Measurements from ENCODE around the gene ADGRD1. TPM values are rescaled to one million over a fixed set of nuclear protein-coding genes. Genes with fewer than 3 reads are reported as not detected.
"Not testable (repeated sequence)": the region's sequence is repeated elsewhere in the genome, so short reads cannot be mapped to it uniquely, and the experiment has no call there.

The ADGRD1 gene
- total RNA-seq, 4 donors from 2014 or later: 8.3 to 18.1 (median 12.5) TPM

- no peaks in the 10 kb centered on the region for H3K27me3 ChIP-seq
- TF ChIP-seq POLR2A (IDR thresholded peaks at IDR 0.05) (no peak), POLR2AphosphoS5 (IDR thresholded peaks at IDR 0.05) (no peak), CTCF (IDR thresholded peaks at IDR 0.05) (no peak), EP300 (IDR thresholded peaks at IDR 0.05; ENCODE audit: low read depth) (no peak)
- H3K4me3 ChIP-seq: no peak overlapping the region
- no peaks in the 10 kb centered on the region for H3K9me3 ChIP-seq
- H3K36me3 ChIP-seq: no peaks in the 10 kb centered on the region
- no peaks in the 10 kb centered on the region for H3K4me1 ChIP-seq
- intact Hi-C loops (cut with DNase I; ENCODE audit: low total_unique reads): no loop called here
- WGBS, 2 donors (ENCODE audit: low coverage in 1 of 2): 78 to 87% methylated on average over 16 to 19 of the region's 19 CpGs
- DNase-seq: no peak
- H3K27ac ChIP-seq: no peak overlapping the region
- in situ Hi-C loops (cut with MboI; ENCODE audit: low pct_ligation_motif_present in 1 of 4, low pct_unique_long_range_greater_than_20kb in 1 of 4, low sequenced_read_pairs in 3 of 4): loop anchor here in 3 of 4 donors (25.0 kb wide), 1 partner anchor 212 kb away; no protein-coding TSS in a partner anchor
Observed at GRCh38 chr12:131124487-131125280, 171.0 kb downstream of the ADGRD1 start.

GRCh38 chr12:131126662-131127173 lies 173.0 kb downstream of the ADGRD1 start:
- no peak for DNase-seq
- Histone ChIP-seq H3K9me3 (no peaks in the 10 kb centered on the region), H3K27me3 (no peaks in the 10 kb centered on the region), H3K27ac (no peak overlapping the region), H3K4me3 (no peak overlapping the region), H3K36me3 (no peaks in the 10 kb centered on the region), H3K4me1 (peaks cover 0 to under 1% (median under 1%) of the 10 kb centered on the region in 4 donors)
- intact Hi-C loops (cut with DNase I; ENCODE audit: low total_unique reads): no loop called here
- 82 to 92% methylated on average over 3 to 7 of the region's 7 CpGs for WGBS, 2 donors (ENCODE audit: low coverage in 1 of 2)
- no peak for TF ChIP-seq POLR2AphosphoS5 (IDR thresholded peaks at IDR 0.05)
- in situ Hi-C loops (cut with MboI; ENCODE audit: low pct_ligation_motif_present in 1 of 4, low pct_unique_long_range_greater_than_20kb in 1 of 4, low sequenced_read_pairs in 3 of 4): loop anchor here in 1 of 4 donors (25.0 kb wide), 1 partner anchor 214 kb away; no protein-coding TSS in a partner anchor

GRCh38 chr12:131128556-131128955 lies 174.8 kb downstream of the ADGRD1 start:
- Histone ChIP-seq H3K9me3 (no peaks in the 10 kb centered on the region), H3K27me3 (no peaks in the 10 kb centered on the region), H3K4me1 (peaks cover 5 to 8% (median 6%) of the 10 kb centered on the region in 4 donors), H3K27ac (no peak overlapping the region), H3K4me3 (no peak overlapping the region), H3K36me3 (no peaks in the 10 kb centered on the region)
- 84 to 100% methylated on average over 1 to 6 of the region's 6 CpGs for WGBS, 2 donors (ENCODE audit: low coverage in 1 of 2)
- no peak for TF ChIP-seq CTCF (IDR thresholded peaks at IDR 0.05)
- TF ChIP-seq EP300 (IDR thresholded peaks at IDR 0.05; ENCODE audit: low read depth): no peak
- no peak for TF ChIP-seq POLR2AphosphoS5 (IDR thresholded peaks at IDR 0.05)
- TF ChIP-seq POLR2A (IDR thresholded peaks at IDR 0.05): no peak
- in situ Hi-C loops (cut with MboI; ENCODE audit: low pct_ligation_motif_present in 1 of 4, low pct_unique_long_range_greater_than_20kb in 1 of 4, low sequenced_read_pairs in 3 of 4): loop anchor here in 1 of 4 donors (25.0 kb wide), 1 partner anchor 216 kb away; no protein-coding TSS in a partner anchor
- intact Hi-C loops (cut with DNase I; ENCODE audit: low total_unique reads): no loop called here
- DNase-seq: no peak

GRCh38 chr12:131128966-131129619 lies 175.4 kb downstream of the ADGRD1 start:
- H3K27me3 ChIP-seq; DNase-seq; H3K4me1 ChIP-seq; H3K4me3 ChIP-seq; intact Hi-C loops (cut with DNase I; ENCODE audit: low total_unique reads); H3K36me3 ChIP-seq; H3K9me3 ChIP-seq; H3K27ac ChIP-seq: not testable (repeated sequence)
- in situ Hi-C loops (cut with MboI; ENCODE audit: low pct_ligation_motif_present in 1 of 4, low pct_unique_long_range_greater_than_20kb in 1 of 4, low sequenced_read_pairs in 3 of 4): loop anchor here in 1 of 4 donors (25.0 kb wide), 1 partner anchor 217 kb away; no protein-coding TSS in a partner anchor
- WGBS, 2 donors (ENCODE audit: low coverage in 1 of 2): 84% methylated on average over 20 of the region's 20 CpGs; no CpG with 5 or more reads in 1 of the 2 donors

- no peak overlapping the region for H3K27ac ChIP-seq
- in situ Hi-C loops (cut with MboI; ENCODE audit: low pct_ligation_motif_present in 1 of 4, low pct_unique_long_range_greater_than_20kb in 1 of 4, low sequenced_read_pairs in 3 of 4): loop anchor here in 1 of 4 donors (25.0 kb wide), 1 partner anchor 218 kb away; no protein-coding TSS in a partner anchor
- peaks cover 5 to 8% (median 6%) of the 10 kb centered on the region in 4 donors for H3K4me1 ChIP-seq
- no peaks in the 10 kb centered on the region for H3K36me3 ChIP-seq
- no peak for TF ChIP-seq POLR2AphosphoS5 (IDR thresholded peaks at IDR 0.05)
- TF ChIP-seq EP300 (IDR thresholded peaks at IDR 0.05; ENCODE audit: low read depth): no peak
- TF ChIP-seq POLR2A (IDR thresholded peaks at IDR 0.05): no peak
- TF ChIP-seq CTCF (IDR thresholded peaks at IDR 0.05): no peak
- H3K9me3 ChIP-seq: no peaks in the 10 kb centered on the region
- no peak for DNase-seq
- WGBS, 2 donors (ENCODE audit: low coverage in 1 of 2): 40 to 82% methylated on average over 1 to 11 of the region's 11 CpGs
- H3K4me3 ChIP-seq: no peak overlapping the region
- H3K27me3 ChIP-seq: no peaks in the 10 kb centered on the region
- intact Hi-C loops (cut with DNase I; ENCODE audit: low total_unique reads): loop anchor here (10.0 kb wide), 1 partner anchor 215 kb away; no protein-coding TSS in a partner anchor
Observed at GRCh38 chr12:131129839-131130238, 176.1 kb downstream of the ADGRD1 start.
